H9 (cell line): ENCODE results near the gene CHMP3. TPM values are rescaled to one million over a fixed set of nuclear protein-coding genes. Genes with fewer than 3 reads are reported as not detected.

Experiments used
- DNase-seq: peaks from one replicate; pipeline ENCODE4 v3.0.0-alpha.2; 2017
- H2AFZ ChIP-seq: one replicate; pipeline ENCODE4 v1.6.1; 2013; ENCODE audit warnings: mild to moderate bottlenecking, low read length, control low read depth, moderate library complexity
- H2AK5ac ChIP-seq: 2 replicates; pipeline ENCODE4 v1.6.1; 2013; ENCODE audit warnings: low read length, control low read depth, mixed read lengths; ENCODE audit not compliant: insufficient read length
- H2BK120ac ChIP-seq: one replicate; pipeline ENCODE4 v1.6.1; 2013; ENCODE audit warnings: low read depth, mild to moderate bottlenecking, low read length, control low read depth, inconsistent platforms; ENCODE audit not compliant: poor library complexity, severe bottlenecking
- H2BK12ac ChIP-seq: 2 replicates; pipeline ENCODE4 v1.6.1; 2013; ENCODE audit warnings: low read length, control low read depth, mixed read lengths, low read depth; ENCODE audit not compliant: insufficient read length
- H2BK15ac ChIP-seq: 2 replicates; pipeline ENCODE4 v1.6.1; 2013; ENCODE audit warnings: low read depth, low read length, control low read depth
- H2BK20ac ChIP-seq: one replicate; pipeline ENCODE4 v1.6.1; 2013; ENCODE audit warnings: low read depth, mild to moderate bottlenecking, low read length, control low read depth, inconsistent platforms; ENCODE audit not compliant: poor library complexity, severe bottlenecking
- H2BK5ac ChIP-seq: 2 replicates; pipeline ENCODE4 v1.6.1; 2013; ENCODE audit warnings: low read length, control low read depth, mixed read lengths; ENCODE audit not compliant: insufficient read length
- H3K14ac ChIP-seq: 2 replicates; pipeline ENCODE4 v1.6.1; 2013; ENCODE audit warnings: low read length, control low read depth; ENCODE audit not compliant: insufficient read depth
- H3K18ac ChIP-seq: 2 replicates; pipeline ENCODE4 v1.6.1; 2013; ENCODE audit warnings: low read depth, mild to moderate bottlenecking, mixed read lengths, low read length, control low read depth; ENCODE audit not compliant: insufficient read length
- H3K23ac ChIP-seq: 2 replicates; pipeline ENCODE4 v1.6.1; 2013; ENCODE audit warnings: low read length, control low read depth, mixed read lengths, low read depth; ENCODE audit not compliant: insufficient read length
- H3K23me2 ChIP-seq: 2 replicates; pipeline ENCODE4 v1.6.1; 2013; ENCODE audit warnings: low read depth, mild to moderate bottlenecking, mixed read lengths, low read length, control low read depth; ENCODE audit not compliant: insufficient read length, poor library complexity, severe bottlenecking
- H3K27ac ChIP-seq: 2 replicates; pipeline ENCODE4 v1.5.1; 2013; ENCODE audit warnings: low read length, control low read depth, mixed read lengths, low read depth; ENCODE audit not compliant: insufficient read length
- H3K27me3 ChIP-seq: 2 replicates; pipeline ENCODE4 v1.6.1; 2013; ENCODE audit warnings: low read length, control low read depth, inconsistent platforms; ENCODE audit not compliant: insufficient read depth
- H3K4ac ChIP-seq: 2 replicates; pipeline ENCODE4 v1.6.1; 2013; ENCODE audit warnings: low read depth, mild to moderate bottlenecking, control low read depth, inconsistent platforms, low read length, moderate library complexity
- H3K4me1 ChIP-seq: 2 replicates; pipeline ENCODE4 v1.6.1; 2013; ENCODE audit warnings: low read length, control low read depth, inconsistent platforms; ENCODE audit not compliant: insufficient read depth
- H3K4me2 ChIP-seq: 2 replicates; pipeline ENCODE4 v1.6.1; 2013; ENCODE audit warnings: low read length, control low read depth, mixed read lengths; ENCODE audit not compliant: insufficient read length, insufficient read depth
- H3K56ac ChIP-seq: 2 replicates; pipeline ENCODE4 v1.6.1; 2013; ENCODE audit warnings: low read depth, mild to moderate bottlenecking, mixed read lengths, low read length, control low read depth; ENCODE audit not compliant: insufficient read length
- H3K79me1 ChIP-seq: 2 replicates; pipeline ENCODE4 v1.6.1; 2013; ENCODE audit warnings: low read depth, mild to moderate bottlenecking, moderate library complexity, low read length, control low read depth, inconsistent platforms; ENCODE audit not compliant: insufficient read depth, poor library complexity, severe bottlenecking
- H3K79me2 ChIP-seq: 2 replicates; pipeline ENCODE4 v1.6.1; 2013; ENCODE audit warnings: low read length, control low read depth, inconsistent platforms; ENCODE audit not compliant: insufficient read depth
- H3K9ac ChIP-seq: 2 replicates; pipeline ENCODE4 v1.6.1; 2013; ENCODE audit warnings: low read length, control low read depth, mixed read lengths; ENCODE audit not compliant: insufficient read length; ENCODE audit errors: extremely low read depth
- H3K9me3 ChIP-seq: one replicate; pipeline ENCODE4 v1.6.1; 2013; ENCODE audit warnings: low read depth, low read length, inconsistent platforms; ENCODE audit not compliant: control insufficient read depth
- H3T11ph ChIP-seq: one replicate; pipeline ENCODE4 v1.6.1; 2013; ENCODE audit warnings: mild to moderate bottlenecking, low read length, control low read depth, inconsistent platforms
- H4K20me1 ChIP-seq: one replicate; pipeline ENCODE4 v1.6.1; 2013; ENCODE audit not compliant: control insufficient read depth, insufficient read length, insufficient read depth
- H4K5ac ChIP-seq: 2 replicates; pipeline ENCODE4 v1.6.1; 2013; ENCODE audit warnings: low read depth, mild to moderate bottlenecking, mixed read lengths, low read length, control low read depth; ENCODE audit not compliant: insufficient read length
- H4K8ac ChIP-seq: replicated peaks from 2 replicates; pipeline ENCODE4 v1.6.1; 2013; ENCODE audit warnings: low read length, control low read depth, mixed read lengths, low read depth; ENCODE audit not compliant: insufficient read length
- H4K91ac ChIP-seq: 2 replicates; pipeline ENCODE4 v1.6.1; 2013; ENCODE audit warnings: low read depth, mild to moderate bottlenecking, moderate library complexity, mixed read lengths, low read length, control low read depth; ENCODE audit not compliant: insufficient read length
- H3K27ac Mint-ChIP-seq, 3 experiments: 2 replicates in 2 of 3; 3 replicates in 1 of 3; pipeline ENCODE4 v1.8.0; 2020 to 2021; ENCODE audit warnings: mixed read lengths in 3 of 3, mild to moderate bottlenecking in 1 of 3, moderate library complexity in 1 of 3
- H3K27me3 Mint-ChIP-seq: 2 replicates; pipeline ENCODE4 v1.8.0; 2021; ENCODE audit warnings: low read depth, mild to moderate bottlenecking, moderate library complexity, mixed read lengths
- H3K36me3 Mint-ChIP-seq, 3 experiments: 2 replicates in 2 of 3; 3 replicates in 1 of 3; pipeline ENCODE4 v1.8.0; 2020 to 2021; ENCODE audit warnings: low read depth in 3 of 3, mixed read lengths in 3 of 3; ENCODE audit not compliant: insufficient read depth in 1 of 3
- H3K4me1 Mint-ChIP-seq, 2 experiments: 2 replicates each; pipeline ENCODE4 v1.8.0; 2020; ENCODE audit warnings: mixed read lengths in 2 of 2
- H3K4me3 Mint-ChIP-seq, 2 experiments: 2 replicates in 1 of 2; 3 replicates in 1 of 2; pipeline ENCODE4 v1.8.0; 2020 to 2021; ENCODE audit warnings: mild to moderate bottlenecking in 2 of 2, mixed read lengths in 2 of 2, moderate library complexity in 1 of 2
- H3K9me3 Mint-ChIP-seq, 2 experiments: 2 replicates in 1 of 2; 3 replicates in 1 of 2; pipeline ENCODE4 v1.8.0; 2020; ENCODE audit warnings: mild to moderate bottlenecking in 2 of 2, mixed read lengths in 2 of 2, moderate library complexity in 1 of 2
- CTCF ChIP-seq: fragments of 200-600 bp; sonication (generic); conservative IDR thresholded peaks from 3 replicates; pipeline ENCODE4 v1.8.0; 2021; ENCODE audit warnings: antibody characterized with exemption, mild to moderate bottlenecking
- WGBS: extraction: QIAGEN DNeasy Blood & Tissue Kit; methylation state at CpG from one replicate; pipeline ENCODE4 v1.1.7; 2013; ENCODE audit warnings: missing lambda C conversion rate, low lambda C conversion rate, mixed read lengths; ENCODE audit not compliant: insufficient read length; ENCODE audit errors: extremely low coverage; 5-methylcytosine and 5-hydroxymethylcytosine counted together
- total RNA-seq: library from RNA; stranded (reverse); gene quantifications from 2 replicates; pipeline ENCODE4 v1.2.1, GENCODE V29; 2021

The CHMP3 gene
- total RNA-seq, 1 experiment from 2014 or later = 28.8 TPM

GRCh38 chr2:86603905-86604304, 40.7 kb upstream of the CHMP3 start:
- Histone ChIP-seq H3K23ac (no peak overlapping the region), H2AK5ac (no peak overlapping the region), H2BK20ac (no peak overlapping the region), H3K4ac (no peak overlapping the region), H3K79me2 (no peaks in the 10 kb centered on the region), H3K14ac (no peak overlapping the region), H3K4me2 (no peak overlapping the region), H4K20me1 (no peaks in the 10 kb centered on the region), H3T11ph (no peak overlapping the region), H3K9me3 (no peaks in the 10 kb centered on the region), H4K91ac (no peak overlapping the region), H4K5ac (no peak overlapping the region), H3K18ac (no peak overlapping the region), H3K23me2 (no peaks in the 10 kb centered on the region), H3K56ac (no peak overlapping the region), H2BK15ac (no peak overlapping the region), H2BK12ac (no peak overlapping the region), H3K27me3 (no peaks in the 10 kb centered on the region), H4K8ac (no peak overlapping the region), H3K79me1 (no peaks in the 10 kb centered on the region), H2BK120ac (no peak overlapping the region), H3K4me1 (no peaks in the 10 kb centered on the region), H3K9ac (no peak overlapping the region), H2AFZ (no peak overlapping the region), H3K27ac (no peak overlapping the region), H2BK5ac (no peak overlapping the region)
- TF ChIP-seq CTCF = no peak
- WGBS = no CpG with 5 or more reads among the region's 4 CpGs
- Mint-ChIP-seq H3K4me1 (no peaks in the 10 kb centered on the region), H3K27me3 (no peaks in the 10 kb centered on the region), H3K9me3 (no peaks in the 10 kb centered on the region), H3K4me3 (no peak overlapping the region), H3K27ac (peak overlapping the region in 1 of 3 experiments; percentile 15; a peak in 1 of 7 replicates), H3K36me3 (peaks cover 0 to 9% (median 8%) of the 10 kb centered on the region in 3 experiments; a peak in 5 of 7 replicates)
- DNase-seq = no peak
